ENCODE measurements around the gene ZC3H18.

The ZC3H18 gene

GRCh38 chr16:88552166-88552565 lies 18.0 kb upstream of the ZC3H18 start:
- peaks cover 67% of the 10 kb centered on the region for H3K27me3 Mint-ChIP-seq

GRCh38 chr16:88552815-88553214 lies 17.4 kb upstream of the ZC3H18 start:
- Mint-ChIP-seq H3K4me3 (no peak overlapping the region), H3K27me3 (peaks cover 67% of the 10 kb centered on the region), H3K4me1 (peaks cover 25% of the 10 kb centered on the region), H3K9me3 (peaks cover 6% of the 10 kb centered on the region), H3K36me3 (no peaks in the 10 kb centered on the region), H3K27ac (no peak overlapping the region)
- CTCF ChIA-PET, result interaction anchor here (1.5 to 2.0 kb wide), 3 partner anchors 9 to 114 kb away, joined by 3 to 5 read pairs (median 4); no protein-coding TSS in a partner anchor
- no peak for DNase-seq

More at GRCh38 chr16:88552166-88552565, 18.0 kb upstream of the ZC3H18 start:
- Mint-ChIP-seq H3K27ac (no peak overlapping the region), H3K4me1 (peaks cover 25% of the 10 kb centered on the region), H3K9me3 (peaks cover 6% of the 10 kb centered on the region), H3K4me3 (no peak overlapping the region), H3K36me3 (no peaks in the 10 kb centered on the region)
- no peak for DNase-seq
- CTCF ChIA-PET, result interaction anchor here (0.8 to 2.0 kb wide), 4 partner anchors 9 to 113 kb away, joined by 3 to 5 read pairs (median 4); no protein-coding TSS in a partner anchor

- Mint-ChIP-seq H3K4me3 (no peak overlapping the region), H3K27me3 (peaks cover 69% of the 10 kb centered on the region), H3K27ac (no peak overlapping the region), H3K36me3 (no peaks in the 10 kb centered on the region), H3K9me3 (peaks cover 6% of the 10 kb centered on the region), H3K4me1 (peaks cover 22% of the 10 kb centered on the region)
- DNase-seq, result no peak
- CTCF ChIA-PET, result interaction anchor here (1.5 to 2.0 kb wide), 3 partner anchors 8 to 115 kb away, joined by 3 to 5 read pairs (median 4); no protein-coding TSS in a partner anchor
Measured at GRCh38 chr16:88553739-88554138, 16.5 kb upstream of the ZC3H18 start.

- Mint-ChIP-seq H3K36me3 (no peaks in the 10 kb centered on the region), H3K27ac (no peak overlapping the region), H3K4me3 (no peak overlapping the region), H3K27me3 (peaks cover 66% of the 10 kb centered on the region), H3K9me3 (peaks cover 6% of the 10 kb centered on the region), H3K4me1 (peaks cover 17% of the 10 kb centered on the region)
- no peak for DNase-seq
- CTCF ChIA-PET, result no interaction called here
Measured at GRCh38 chr16:88554711-88555264, 15.4 kb upstream of the ZC3H18 start.

- Mint-ChIP-seq H3K4me1 (peaks cover 3% of the 10 kb centered on the region), H3K9me3 (peaks cover 6% of the 10 kb centered on the region), H3K27me3 (peaks cover 65% of the 10 kb centered on the region), H3K27ac (no peak overlapping the region), H3K36me3 (no peaks in the 10 kb centered on the region), H3K4me3 (no peak overlapping the region)
- CTCF ChIA-PET, result no interaction called here
- no peak for DNase-seq
Measured at GRCh38 chr16:88556294-88556988, 13.8 kb upstream of the ZC3H18 start.

GRCh38 chr16:88558457-88559442 lies 11.5 kb upstream of the ZC3H18 start:
- H3K27ac Mint-ChIP-seq, result no peak overlapping the region
- no peaks in the 10 kb centered on the region for H3K36me3 Mint-ChIP-seq
- peaks cover 6% of the 10 kb centered on the region for H3K4me1 Mint-ChIP-seq
- no peak overlapping the region for H3K4me3 Mint-ChIP-seq
- H3K9me3 Mint-ChIP-seq, result peaks cover 6% of the 10 kb centered on the region
- H3K27me3 Mint-ChIP-seq, result peaks cover 47% of the 10 kb centered on the region
- peak; percentile 35 for DNase-seq
- CTCF ChIA-PET, result interaction anchor here (1.0 to 6.5 kb wide), 2 partner anchors 120 to 121 kb away, joined by 3 to 33 read pairs; no protein-coding TSS in a partner anchor

- H3K27me3 Mint-ChIP-seq, result peaks cover 30% of the 10 kb centered on the region
- H3K36me3 Mint-ChIP-seq, result no peaks in the 10 kb centered on the region
- no peak overlapping the region for H3K4me3 Mint-ChIP-seq
- no peak overlapping the region for H3K27ac Mint-ChIP-seq
- peaks cover 8% of the 10 kb centered on the region for H3K4me1 Mint-ChIP-seq
- peaks cover 6% of the 10 kb centered on the region for H3K9me3 Mint-ChIP-seq
- CTCF ChIA-PET, result interaction anchor here (0.9 to 6.5 kb wide), 10 partner anchors 8 to 123 kb away, joined by 3 to 33 read pairs (median 5); partner anchors contain the start of gene ZC3H18
- DNase-seq, result no peak
Measured at GRCh38 chr16:88560714-88561484, 9.3 kb upstream of the ZC3H18 start.

- no peak overlapping the region for H3K4me3 Mint-ChIP-seq
- H3K4me1 Mint-ChIP-seq, result peaks cover 12% of the 10 kb centered on the region
- CTCF ChIA-PET, result interaction anchor here (0.7 to 6.5 kb wide), 13 partner anchors 9 to 124 kb away, joined by 3 to 33 read pairs (median 5); partner anchors contain the start of gene ZC3H18
- DNase-seq, result peak; percentile 59
- H3K36me3 Mint-ChIP-seq, result no peaks in the 10 kb centered on the region
- no peaks in the 10 kb centered on the region for H3K9me3 Mint-ChIP-seq
- peaks cover 23% of the 10 kb centered on the region for H3K27me3 Mint-ChIP-seq
- H3K27ac Mint-ChIP-seq, result no peak overlapping the region
Measured at GRCh38 chr16:88561485-88562359, 8.5 kb upstream of the ZC3H18 start.

- H3K4me1 Mint-ChIP-seq, result peaks cover 22% of the 10 kb centered on the region
- H3K36me3 Mint-ChIP-seq, result peaks cover 4% of the 10 kb centered on the region
- no peaks in the 10 kb centered on the region for H3K27me3 Mint-ChIP-seq
- no peak for DNase-seq
- no peak overlapping the region for H3K27ac Mint-ChIP-seq
- H3K4me3 Mint-ChIP-seq, result no peak overlapping the region
- CTCF ChIA-PET, result no interaction called here
- no peaks in the 10 kb centered on the region for H3K9me3 Mint-ChIP-seq
Measured at GRCh38 chr16:88566158-88566557, 4.0 kb upstream of the ZC3H18 start.

GRCh38 chr16:88568710-88569613 lies 1.2 kb upstream of the ZC3H18 start:
- CTCF ChIA-PET, result no interaction called here
- Mint-ChIP-seq H3K27ac (peak overlapping the region; percentile 83), H3K27me3 (no peaks in the 10 kb centered on the region), H3K4me3 (peak overlapping the region; percentile 72), H3K36me3 (peaks cover 14% of the 10 kb centered on the region), H3K9me3 (no peaks in the 10 kb centered on the region), H3K4me1 (peaks cover 42% of the 10 kb centered on the region)
- DNase-seq, result no peak

GRCh38 chr16:88569614-88569984 lies 604 bp upstream of the ZC3H18 start:
- H3K4me1 Mint-ChIP-seq, result peaks cover 42% of the 10 kb centered on the region

GRCh38 chr16:88570691-88571092 lies 489 bp downstream of the ZC3H18 start:
- peaks cover 17% of the 10 kb centered on the region for H3K36me3 Mint-ChIP-seq
- H3K9me3 Mint-ChIP-seq, result no peaks in the 10 kb centered on the region
- CTCF ChIA-PET, result interaction anchor here (0.7 to 2.1 kb wide), 7 partner anchors 8 to 130 kb away, joined by 3 to 11 read pairs (median 3); no protein-coding TSS in a partner anchor
- peak overlapping the region; percentile 85 for H3K27ac Mint-ChIP-seq
- DNase-seq, result peak; percentile 66
- peak overlapping the region; percentile 87 for H3K4me3 Mint-ChIP-seq
- no peaks in the 10 kb centered on the region for H3K27me3 Mint-ChIP-seq
- H3K4me1 Mint-ChIP-seq, result peaks cover 44% of the 10 kb centered on the region

More at GRCh38 chr16:88569614-88569984, 604 bp upstream of the ZC3H18 start:
- H3K36me3 Mint-ChIP-seq, result peaks cover 14% of the 10 kb centered on the region
- H3K4me3 Mint-ChIP-seq, result peak overlapping the region; percentile 72
- peak; percentile 29 for DNase-seq
- H3K9me3 Mint-ChIP-seq, result no peaks in the 10 kb centered on the region
- H3K27ac Mint-ChIP-seq, result peak overlapping the region; percentile 83
- no peaks in the 10 kb centered on the region for H3K27me3 Mint-ChIP-seq
- CTCF ChIA-PET, result interaction anchor here (1.3 to 2.1 kb wide), 2 partner anchors 9 to 112 kb away, joined by 3 to 11 read pairs; no protein-coding TSS in a partner anchor

Measured in activated naive CD4-positive, alpha-beta T cell treated with anti-CD3 and anti-CD28 coated beads, Interleukin-2, amount 10 ng/mL, durations not matched to agents 7 days and 5 days (primary cell).